OCI-M2 (cell line): Measurements from ENCODE around the gene DNAI2.
"Not testable (repeated sequence)": the region's sequence is repeated elsewhere in the genome, so short reads cannot be mapped to it uniquely, and the experiment has no call there.

Source experiments
- DNase-seq: peaks from one replicate; lab custom pipeline; 2025; ENCODE audit not compliant: unreplicated experiment; lab: John Stamatoyannopoulos, UW

Gene DNAI2

GRCh38 chr17:74274709-74275340 lies 791 bp downstream of the DNAI2 start:
- DNase-seq, result no peak

- no peak for DNase-seq
These were observed 2.0 kb downstream of the DNAI2 start for GRCh38 chr17:74276051-74276476.

DNA sequence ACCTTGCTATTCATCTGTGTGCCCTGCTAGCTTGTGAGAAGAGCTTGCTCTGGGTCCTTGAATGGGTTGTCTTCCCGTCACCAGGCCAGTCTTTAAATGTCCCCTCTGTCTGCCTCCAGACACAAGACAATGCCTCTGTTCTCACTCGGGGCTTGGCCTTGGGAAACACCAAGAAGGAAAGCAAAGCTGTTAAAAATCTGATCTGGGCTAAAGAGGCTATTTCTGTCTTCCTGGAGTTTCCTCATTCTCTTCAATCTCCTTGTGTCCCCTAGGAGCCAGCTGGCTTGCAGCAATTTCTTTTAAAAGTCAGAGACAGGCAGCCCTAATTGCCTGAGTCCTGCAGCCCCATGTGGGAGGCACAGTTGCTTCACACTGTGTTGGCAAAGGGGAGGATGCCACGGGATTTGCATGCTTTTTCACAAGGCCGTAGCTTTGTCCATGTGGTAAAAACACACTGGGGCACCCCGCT lies 2.5 kb downstream of the DNAI2 start:
- no peak for DNase-seq

- no peak for DNase-seq
These were observed 3.9 kb downstream of the DNAI2 start for GRCh38 chr17:74277935-74278334.

DNA sequence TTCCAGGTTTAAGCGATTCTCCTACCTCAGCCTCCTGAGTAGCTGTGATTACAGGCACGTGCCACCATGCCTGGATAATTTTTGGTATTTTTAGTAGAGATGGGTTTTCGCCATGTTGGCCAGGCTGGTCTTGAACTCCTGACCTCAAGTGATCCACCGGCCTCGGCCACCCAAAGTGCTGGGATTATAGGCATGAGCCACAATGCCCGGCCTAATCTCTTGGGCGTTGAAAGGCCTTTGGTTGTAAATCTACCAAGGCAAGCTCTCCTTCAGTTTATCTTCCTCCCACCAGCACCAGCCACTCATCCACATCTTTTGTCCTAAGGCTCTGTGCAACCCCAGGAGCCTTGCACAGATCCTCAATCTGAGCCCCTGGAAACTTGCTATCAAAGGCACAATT lies 5.6 kb downstream of the DNAI2 start:
- not testable (repeated sequence) for DNase-seq

GRCh38 chr17:74280093-74280513 lies 6.1 kb downstream of the DNAI2 start:
- no peak for DNase-seq

GRCh38 chr17:74281799-74282198 lies 7.8 kb downstream of the DNAI2 start:
- no peak for DNase-seq

DNA sequence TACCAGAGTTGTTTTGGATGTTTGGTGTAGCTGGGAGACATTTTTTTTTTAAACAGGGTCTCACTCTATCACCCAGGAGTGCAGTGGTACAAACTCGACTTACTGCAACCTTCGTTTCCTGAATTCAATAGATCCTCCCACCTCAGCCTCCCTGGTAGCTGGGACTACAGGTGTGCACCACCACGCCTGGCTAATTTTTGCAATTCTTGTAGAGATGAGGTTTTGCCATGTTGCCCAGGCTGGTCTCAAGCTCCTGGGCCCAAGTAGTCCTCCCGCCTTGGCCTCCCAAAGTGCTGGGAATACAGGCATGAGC lies 8.2 kb downstream of the DNAI2 start:
- DNase-seq, result not testable (repeated sequence)

DNA sequence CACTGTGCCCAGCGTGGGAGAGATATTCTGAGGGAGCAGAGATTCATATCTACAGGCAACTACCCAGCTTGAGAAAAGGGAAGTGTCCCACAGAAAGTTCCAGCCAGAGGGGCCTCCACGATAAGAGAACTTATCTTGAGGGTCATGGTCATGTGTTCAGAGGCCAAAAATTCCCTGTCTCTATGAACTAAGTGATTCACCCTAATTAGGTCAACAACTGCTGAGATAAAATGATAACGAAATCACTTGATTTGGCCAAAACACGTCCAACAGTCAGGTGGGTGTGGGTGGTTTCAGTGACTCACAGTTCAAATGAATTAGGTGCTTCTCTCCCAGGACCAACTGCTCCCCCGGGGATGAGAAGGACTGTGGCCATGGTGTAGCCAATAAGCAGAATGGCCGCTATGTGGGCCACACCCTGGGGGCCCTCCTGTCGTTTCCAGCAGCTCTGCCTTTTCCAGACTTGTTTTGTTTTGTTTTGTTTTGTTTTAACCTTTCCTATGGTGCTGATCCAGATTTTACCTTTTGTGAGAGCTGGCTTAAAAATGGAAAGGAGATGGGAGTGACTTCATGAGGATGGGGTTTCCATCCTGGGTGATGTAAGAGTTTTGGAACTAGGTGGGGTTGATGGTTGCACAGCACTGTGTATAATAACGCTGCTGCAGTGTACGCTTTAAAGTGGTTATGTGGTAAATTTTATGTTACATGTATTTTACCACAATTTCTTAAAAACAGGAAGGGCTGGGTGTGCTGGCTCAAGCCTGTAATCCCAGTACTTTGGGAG lies 8.7 kb downstream of the DNAI2 start:
- DNase-seq, result no peak

DNA sequence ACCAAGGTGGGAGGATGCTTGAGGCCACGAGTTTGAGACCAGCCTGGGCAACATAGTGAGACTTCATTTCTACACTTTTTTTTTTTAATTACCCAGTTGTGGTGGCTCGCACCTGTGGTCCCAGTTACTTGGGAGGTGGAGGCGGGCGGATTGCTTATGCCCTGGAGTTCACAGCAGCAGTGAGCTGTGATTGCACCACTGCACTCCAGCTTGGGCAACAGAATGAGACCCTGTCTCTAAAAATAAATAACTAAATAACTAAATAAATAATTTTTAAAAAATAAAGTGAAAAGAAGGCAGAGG lies 9.3 kb downstream of the DNAI2 start:
- DNase-seq, result no peak

- DNase-seq, result no peak
These were observed 13.1 kb downstream of the DNAI2 start for GRCh38 chr17:74287031-74287602.

DNA sequence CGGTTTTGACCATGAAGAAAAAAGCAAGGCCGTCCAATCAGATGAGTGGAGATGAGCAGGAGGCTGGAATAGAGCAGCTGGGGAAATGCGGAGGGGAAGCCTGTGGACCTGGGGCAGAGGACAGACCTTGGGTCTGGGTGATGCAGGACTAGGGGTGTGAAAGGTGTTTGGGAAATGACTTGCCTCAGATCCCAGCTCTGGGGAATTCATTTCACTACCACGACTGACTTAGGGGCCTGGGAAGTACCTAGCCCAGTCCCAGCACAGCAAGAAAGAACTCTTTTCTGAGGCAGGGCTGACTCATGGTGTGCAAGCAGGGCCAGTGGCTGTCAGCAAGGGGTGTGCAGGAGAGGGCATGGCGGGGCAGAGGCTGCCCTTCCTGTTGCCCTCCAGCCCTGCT lies 14.8 kb downstream of the DNAI2 start:
- no peak for DNase-seq

GRCh38 chr17:74289688-74290087 lies 15.7 kb downstream of the DNAI2 start:
- DNase-seq, result no peak

GRCh38 chr17:74290340-74290739 lies 16.3 kb downstream of the DNAI2 start:
- DNase-seq, result no peak

- no peak for DNase-seq
These were observed 18.5 kb downstream of the DNAI2 start for GRCh38 chr17:74292495-74292894.

GRCh38 chr17:74295625-74296547 lies 21.9 kb downstream of the DNAI2 start:
- no peak for DNase-seq

- DNase-seq, result no peak
These were observed 22.5 kb downstream of the DNAI2 start for GRCh38 chr17:74296548-74296936.

GRCh38 chr17:74297941-74298340 lies 23.9 kb downstream of the DNAI2 start:
- DNase-seq, result no peak

- DNase-seq, result no peak
These were observed 24.7 kb downstream of the DNAI2 start for GRCh38 chr17:74298778-74299177.

DNA sequence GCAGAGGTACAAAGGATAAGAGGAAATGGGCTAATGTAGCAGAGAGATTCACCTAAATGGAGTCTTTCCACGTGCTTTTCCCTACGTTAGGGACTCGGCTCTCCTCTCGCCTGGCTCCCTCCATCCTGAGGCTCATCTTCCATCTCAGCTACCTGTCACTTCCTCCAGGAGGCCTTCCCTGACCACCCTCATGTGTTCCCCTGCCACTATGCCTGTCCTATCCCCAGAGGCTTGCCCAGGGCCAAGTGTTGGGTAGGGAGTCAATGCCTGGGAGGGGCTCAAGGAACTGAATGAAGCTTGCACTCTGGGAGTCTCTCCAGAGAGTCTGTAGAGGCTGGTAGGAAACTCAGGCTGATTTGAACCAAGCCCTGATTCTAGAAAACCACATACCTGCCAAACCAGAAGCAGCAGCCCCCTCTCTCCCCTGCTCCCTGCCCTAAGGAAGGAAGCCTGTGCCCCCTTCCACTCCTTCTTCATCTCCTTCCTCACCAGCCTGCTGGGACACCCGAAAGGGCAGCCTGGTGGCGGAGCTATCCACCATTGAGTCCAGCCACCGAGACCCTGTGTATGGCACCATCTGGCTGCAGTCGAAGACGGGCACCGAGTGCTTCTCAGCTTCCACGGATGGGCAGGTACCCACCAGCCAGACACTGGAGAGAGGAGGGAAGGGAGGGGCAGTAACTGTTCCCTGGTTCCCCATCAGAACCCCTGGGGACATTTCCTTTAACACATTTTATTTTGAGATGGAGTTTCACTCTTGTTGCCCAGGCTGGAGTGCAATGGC lies 25.4 kb downstream of the DNAI2 start:
- DNase-seq, result no peak

DNA sequence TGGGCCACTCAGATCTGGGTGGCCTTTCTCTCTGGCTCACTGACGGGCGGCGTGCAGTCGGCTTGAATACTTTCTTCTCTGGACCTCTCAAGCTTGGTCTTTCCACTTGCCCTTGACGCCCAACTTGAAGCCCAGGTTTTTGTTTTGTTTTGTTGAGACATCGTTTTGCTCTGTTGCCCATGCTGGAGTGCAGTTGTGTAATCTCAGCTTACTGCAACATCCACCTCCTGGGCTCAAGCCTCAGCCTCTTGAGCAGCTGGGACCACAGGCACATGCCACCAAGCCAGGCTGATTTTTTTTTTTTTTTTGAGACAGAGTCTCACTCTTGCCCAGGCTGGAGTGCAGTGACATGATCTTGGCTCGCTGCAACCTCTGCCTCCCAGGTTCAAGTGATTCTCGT lies 29.3 kb downstream of the DNAI2 start:
- no peak for DNase-seq
